GM23248 (cell line): ENCODE measurements around the gene GTF3C5.

Source experiments
- EZH2 ChIP-seq: fragments of 200-600 bp; sonication (generic); IDR thresholded peaks from 2 replicates; pipeline ENCODE4 v1.6.1; 2018; ENCODE audit warnings: antibody characterized with exemption, mild to moderate bottlenecking; ENCODE audit not compliant: insufficient read depth, poor library complexity, severe bottlenecking
- EZH2phosphoT487 ChIP-seq: fragments of 200-600 bp; sonication (generic); IDR thresholded peaks from 2 replicates; pipeline ENCODE4 v1.6.1; 2018; ENCODE audit warnings: antibody characterized with exemption, moderate library complexity, mild to moderate bottlenecking, low read depth; ENCODE audit not compliant: insufficient read depth

- no peak for TF ChIP-seq EZH2
- no peak for TF ChIP-seq EZH2phosphoT487
Observed at GRCh38 chr9:133067006-133067405, 36.2 kb downstream of the GTF3C5 start.
